ENCODE results near the gene TBC1D3I.
"Not testable (repeated sequence)": the region's sequence is repeated elsewhere in the genome, so short reads cannot be mapped to it uniquely, and the experiment has no call there.

Gene TBC1D3I

DNA sequence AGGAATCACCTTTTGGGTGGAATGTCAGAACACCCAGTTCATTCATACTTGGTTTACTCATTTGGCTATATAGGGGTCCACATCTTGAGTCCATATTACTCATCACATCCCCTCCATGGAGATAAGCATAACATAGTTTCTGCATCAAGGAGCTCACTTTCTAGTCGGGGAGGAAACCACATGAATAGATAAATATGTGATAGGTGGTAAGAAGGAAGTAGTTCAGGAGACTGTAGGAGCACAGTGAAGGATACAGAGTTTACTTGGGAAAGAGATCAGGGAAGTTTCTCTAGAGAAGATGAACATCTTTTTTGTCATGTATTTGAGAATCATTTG lies 57.9 kb downstream of the TBC1D3I start:
- not testable (repeated sequence) for DNase-seq (ENCODE audit: low spot score)

DNA sequence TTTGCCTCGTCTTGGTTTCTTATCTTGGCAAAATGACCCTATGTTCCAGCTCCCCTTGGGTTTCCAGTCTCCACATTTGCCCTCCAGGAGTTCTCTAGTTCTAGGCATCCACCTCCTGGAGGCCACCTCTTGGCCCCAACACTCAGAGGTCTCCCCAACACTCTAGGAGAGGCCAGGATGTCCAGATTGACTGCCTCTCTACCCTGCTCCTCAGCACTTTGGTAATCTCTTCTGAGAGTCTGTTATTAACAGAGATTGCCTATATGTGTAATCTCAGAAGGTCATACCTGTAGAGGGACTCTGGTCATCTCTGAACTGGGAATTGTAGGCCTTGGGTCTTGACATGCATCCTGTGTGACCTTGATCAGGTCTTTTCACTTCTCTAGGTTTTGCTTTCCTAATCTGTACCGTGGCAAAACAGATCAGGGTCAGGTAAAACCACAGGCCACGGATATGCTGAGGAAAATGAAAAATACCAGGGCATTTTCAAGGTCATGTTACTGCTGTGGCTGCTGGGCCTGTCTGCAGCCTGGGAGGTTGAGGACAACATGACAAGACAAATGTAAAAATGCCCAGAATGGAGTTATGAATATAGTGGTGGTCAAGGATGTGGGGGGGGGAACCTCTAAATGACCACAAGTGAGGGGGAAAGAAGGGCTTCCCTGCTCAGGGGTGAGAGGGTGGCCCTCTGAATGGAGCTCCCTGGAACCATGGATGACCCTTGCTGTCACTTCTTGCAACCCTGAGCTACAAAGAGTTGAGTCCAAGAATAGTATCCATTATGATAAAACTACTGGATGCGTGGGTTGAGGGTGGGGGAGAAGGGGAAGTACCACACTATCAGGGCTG lies 58.5 kb downstream of the TBC1D3I start:
- no peak for DNase-seq (ENCODE audit: low spot score)

GRCh38 chr17:36204724-36205500 lies 59.5 kb downstream of the TBC1D3I start:
- no peak for DNase-seq (ENCODE audit: low spot score)

Measured in iPS-NIHi11 (cell line).